GM21528 (cell line): ENCODE data around the gene TBXAS1.

Source experiments
- ATAC-seq: cut with Tn5 transposase; IDR thresholded peaks from one replicate; pipeline ENCODE4 v1.9.1; 2021; ENCODE audit warnings: mild to moderate bottlenecking, moderate library complexity; ENCODE audit not compliant: unreplicated experiment, low FRiP score

TBXAS1 gene

GRCh38 chr7:139941421-139941820 lies 112.4 kb downstream of the TBXAS1 start:
- ATAC-seq: no peak

DNA sequence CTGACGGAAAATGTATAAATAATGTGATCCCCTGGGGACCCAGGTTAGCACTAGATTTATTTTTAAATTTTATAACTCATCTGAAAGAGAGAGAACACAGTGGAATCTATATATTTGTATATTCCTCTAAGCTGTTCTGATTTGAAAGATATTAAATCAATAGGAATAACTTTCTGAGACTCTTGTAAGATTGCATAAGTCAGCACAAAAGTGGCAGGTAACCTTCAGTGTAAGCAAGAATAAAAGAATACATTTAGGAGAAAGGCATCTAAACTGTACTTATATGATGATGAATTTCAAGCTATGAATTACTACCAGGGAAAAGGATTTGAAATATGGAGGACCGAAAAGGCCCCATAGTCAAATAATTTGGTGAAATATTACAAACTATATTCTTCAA lies 112.8 kb downstream of the TBXAS1 start:
- no peak for ATAC-seq

- ATAC-seq: no peak
These were observed 113.6 kb downstream of the TBXAS1 start for GRCh38 chr7:139942636-139943035.

GRCh38 chr7:139943401-139943800 lies 114.3 kb downstream of the TBXAS1 start:
- no peak for ATAC-seq

DNA sequence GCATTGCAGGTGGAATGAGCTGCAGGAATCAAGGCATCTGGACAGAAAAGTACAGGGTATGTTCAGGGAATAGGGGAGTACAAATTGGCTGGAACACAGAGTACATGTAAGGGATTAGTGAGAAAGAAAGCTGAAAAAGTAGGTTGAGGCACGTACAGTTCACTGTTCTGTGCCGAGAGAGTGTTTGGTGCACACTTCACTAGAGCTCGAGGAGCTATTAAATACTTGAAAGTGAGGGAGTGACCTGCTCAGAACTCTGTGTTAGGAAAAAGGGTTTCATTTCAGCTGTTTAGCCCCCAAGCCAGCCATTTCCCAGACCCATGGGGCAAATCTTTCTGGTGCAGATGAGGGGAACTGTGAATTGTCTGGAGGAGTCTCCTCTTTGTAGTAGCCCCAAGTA lies 115.2 kb downstream of the TBXAS1 start:
- no peak for ATAC-seq

- no peak for ATAC-seq
These were observed 117.5 kb downstream of the TBXAS1 start for GRCh38 chr7:139946533-139946932.

DNA sequence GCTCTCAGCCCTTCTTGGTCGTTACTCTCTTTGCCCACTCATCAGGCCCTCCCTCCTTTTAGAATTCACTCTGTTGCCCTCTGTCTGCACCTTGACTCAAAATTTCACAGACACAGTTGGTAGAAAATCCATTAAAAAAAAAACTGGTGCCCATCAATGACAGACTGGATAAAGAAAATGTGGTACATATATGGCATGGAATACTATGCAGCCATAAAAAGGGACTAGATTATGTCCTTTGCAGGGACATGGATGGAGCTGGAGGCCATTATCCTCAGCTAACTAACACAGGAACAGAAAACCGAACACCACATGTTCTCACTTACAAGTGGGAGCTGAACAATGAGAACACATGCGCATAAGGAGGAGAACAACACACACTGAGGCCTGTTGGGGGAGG lies 118.0 kb downstream of the TBXAS1 start:
- ATAC-seq: no peak

DNA sequence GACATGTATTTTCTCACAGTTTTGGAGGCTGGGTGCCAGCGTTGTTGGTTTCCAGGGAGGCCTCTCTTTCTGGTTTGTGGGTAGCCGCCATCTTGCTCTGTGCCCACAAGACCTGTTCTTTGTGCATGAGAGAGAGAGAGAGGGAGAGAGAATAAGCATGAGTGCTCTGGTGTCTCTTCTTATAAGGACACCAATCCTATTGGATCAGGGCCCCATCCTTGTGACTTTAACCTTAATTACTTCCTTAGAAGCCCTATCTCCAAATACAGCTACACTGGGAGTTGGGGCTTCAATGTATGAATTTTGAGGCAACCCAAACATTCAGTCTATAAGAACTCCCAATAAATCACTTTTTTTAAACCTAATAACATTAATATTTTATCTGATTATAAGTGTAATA lies 119.1 kb downstream of the TBXAS1 start:
- ATAC-seq: no peak

GRCh38 chr7:139948587-139949335 lies 119.7 kb downstream of the TBXAS1 start:
- no peak for ATAC-seq

GRCh38 chr7:139949629-139950028 lies 120.6 kb downstream of the TBXAS1 start:
- no peak for ATAC-seq

DNA sequence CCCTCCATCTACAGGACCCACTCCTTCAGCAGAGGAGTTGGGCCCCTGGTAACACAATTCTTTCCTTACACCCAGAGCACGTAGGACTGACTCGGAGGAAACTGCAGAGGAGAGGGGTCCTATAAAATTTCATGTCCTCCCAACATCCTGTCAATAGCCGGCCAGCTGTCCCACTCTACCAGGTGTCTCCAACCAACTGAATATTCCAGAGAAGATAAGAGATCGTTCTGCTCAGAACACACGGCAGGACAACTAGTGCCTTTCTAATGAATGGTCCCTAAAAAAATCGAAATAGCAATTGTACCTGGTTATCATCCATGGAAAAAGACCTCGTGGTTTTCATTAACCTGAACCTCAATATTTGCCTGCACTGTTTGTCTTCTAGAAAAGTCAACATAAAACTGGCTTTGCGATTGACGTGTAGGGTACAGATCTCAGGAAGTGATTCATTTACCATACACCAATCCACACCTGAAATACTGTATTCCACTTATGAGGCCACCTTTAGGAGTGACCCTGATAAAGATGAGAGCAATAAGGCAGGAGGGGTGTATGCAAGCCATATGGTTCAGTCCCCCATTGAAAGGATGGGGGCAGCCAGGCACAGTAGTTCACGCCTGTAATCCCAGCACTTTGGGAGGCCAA lies 121.9 kb downstream of the TBXAS1 start:
- ATAC-seq: no peak

DNA sequence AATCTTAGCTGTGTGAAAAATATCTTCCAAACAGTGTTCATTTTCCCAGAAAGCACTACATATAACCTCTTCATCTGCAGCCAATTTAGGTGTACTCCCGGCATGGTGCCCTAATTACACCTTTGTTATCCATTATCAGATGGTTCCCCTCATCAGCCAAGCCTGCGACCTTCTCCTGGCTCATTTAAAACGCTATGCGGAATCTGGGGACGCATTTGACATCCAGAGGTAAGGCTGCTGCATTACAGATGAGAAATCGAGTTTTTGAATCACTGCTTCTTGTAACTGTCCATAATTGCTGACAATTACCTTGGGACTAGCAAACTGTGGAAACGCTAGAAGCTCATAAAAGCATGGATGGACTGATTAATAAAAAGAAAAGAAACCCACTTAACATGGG lies 124.2 kb downstream of the TBXAS1 start:
- ATAC-seq: no peak

DNA sequence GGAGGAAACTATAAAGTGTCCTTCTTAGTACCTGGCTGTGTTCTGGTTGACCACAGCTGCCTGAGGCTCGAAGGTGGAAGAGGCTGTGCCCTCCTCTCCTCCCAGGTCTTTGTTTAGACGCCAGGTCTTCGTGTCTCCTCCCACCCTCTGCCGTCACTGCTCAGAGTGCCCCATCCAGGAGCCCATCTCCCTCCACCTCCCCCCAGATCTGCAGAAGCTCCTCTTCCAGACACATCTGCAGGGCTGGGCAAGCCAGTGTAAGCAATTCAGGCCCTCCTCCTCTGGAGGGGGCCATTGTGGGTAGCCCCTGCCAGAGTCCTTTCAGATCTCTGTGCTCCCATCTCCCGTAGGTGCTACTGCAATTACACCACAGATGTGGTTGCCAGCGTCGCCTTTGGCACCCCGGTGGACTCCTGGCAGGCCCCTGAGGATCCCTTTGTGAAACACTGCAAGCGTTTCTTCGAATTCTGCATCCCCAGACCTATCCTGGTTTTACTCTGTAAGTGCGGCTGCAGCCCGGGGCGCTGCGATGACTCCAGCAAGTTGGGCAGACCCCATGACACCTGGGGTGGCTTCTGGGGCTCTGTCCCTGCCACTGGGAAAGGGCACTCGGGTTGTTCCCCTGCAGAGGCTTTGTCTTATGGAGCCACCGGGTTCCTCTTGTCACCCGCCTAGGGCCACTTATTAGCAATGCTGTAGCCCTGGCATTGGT lies 126.2 kb downstream of the TBXAS1 start:
- no peak for ATAC-seq

- ATAC-seq: no peak
These were observed 129.7 kb downstream of the TBXAS1 start for GRCh38 chr7:139958599-139959284.

DNA sequence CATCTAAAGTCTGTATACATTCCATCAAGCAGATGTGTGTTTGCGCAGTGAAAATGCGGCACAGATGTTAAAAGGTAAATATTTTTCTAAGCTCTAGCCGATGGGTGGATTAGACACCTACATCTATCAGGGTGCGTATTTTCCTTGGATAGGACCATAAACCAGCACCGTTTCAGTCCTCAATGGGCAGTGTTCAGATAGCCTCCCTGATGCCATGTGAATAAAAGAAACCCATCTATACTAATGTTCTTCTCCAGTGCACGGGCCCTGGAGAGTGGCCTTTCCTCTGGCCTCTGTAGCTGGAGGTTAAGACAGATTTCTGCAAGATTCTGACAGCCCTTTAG lies 130.2 kb downstream of the TBXAS1 start:
- no peak for ATAC-seq

DNA sequence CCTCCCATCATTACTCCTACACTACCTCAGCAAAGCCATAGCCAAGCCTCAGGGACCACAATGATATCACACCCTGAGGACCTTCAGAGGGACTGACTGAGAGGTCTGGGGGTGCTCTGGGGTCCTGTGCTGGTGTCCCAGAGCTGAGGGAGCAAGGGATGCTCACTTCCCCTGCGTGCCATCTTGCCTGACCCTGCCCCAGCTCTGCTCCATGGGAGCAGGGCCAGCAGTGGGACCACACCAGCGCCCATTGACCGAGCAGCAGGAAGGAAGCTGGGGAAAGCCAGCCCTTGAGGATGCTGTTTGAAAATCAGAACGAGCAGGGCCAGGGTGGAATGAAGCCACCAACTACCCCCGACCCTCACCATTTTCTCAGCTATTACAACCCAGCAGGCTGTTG lies 130.7 kb downstream of the TBXAS1 start:
- ATAC-seq: no peak

- ATAC-seq: no peak
These were observed 131.1 kb downstream of the TBXAS1 start for GRCh38 chr7:139960157-139960556.

GRCh38 chr7:139965942-139966628 lies 137.0 kb downstream of the TBXAS1 start:
- ATAC-seq: no peak

- ATAC-seq: no peak
These were observed 137.9 kb downstream of the TBXAS1 start for GRCh38 chr7:139966949-139967348.

GRCh38 chr7:139968931-139969330 lies 139.9 kb downstream of the TBXAS1 start:
- no peak for ATAC-seq

GRCh38 chr7:139972029-139972428 lies 143.0 kb downstream of the TBXAS1 start:
- no peak for ATAC-seq
